Measurements from ENCODE around the gene TMEM267. TPM values are rescaled to one million over a fixed set of nuclear protein-coding genes. Genes with fewer than 3 reads are reported as not detected.

Gene TMEM267
- total RNA-seq, 1 donor = 17.4 TPM

- DNase-seq (ENCODE audit: insufficient read length, low spot score, missing footprints) = no peak
- no peak for TF ChIP-seq CTCF (IDR thresholded peaks at IDR 0.05; ENCODE audit: extremely low read depth, low read depth, low read length)
Measured at GRCh38 chr5:43498581-43498980, 14.9 kb upstream of the TMEM267 start.

GRCh38 chr5:43497311-43498104 is 13.8 kb upstream of the TMEM267 start:
- Histone ChIP-seq H3K27me3 (ENCODE audit: insufficient read depth, low read length) (no peaks in the 10 kb centered on the region), H3K9me3 (ENCODE audit: low read depth, low read length) (no peaks in the 10 kb centered on the region), H3K4me2 (ENCODE audit: insufficient read depth, low read length) (no peak overlapping the region), H3K36me3 (ENCODE audit: insufficient read depth, low read length) (peaks cover 1% of the 10 kb centered on the region), H3K4me1 (ENCODE audit: insufficient read depth, low read length) (no peaks in the 10 kb centered on the region), H3K79me2 (ENCODE audit: insufficient read depth, low read length) (no peaks in the 10 kb centered on the region), H3K27ac (ENCODE audit: low read depth, low read length) (no peak overlapping the region), H3K4me3 (ENCODE audit: insufficient read depth, low read length) (no peak overlapping the region), H4K20me1 (ENCODE audit: insufficient read depth, low read length) (no peaks in the 10 kb centered on the region), H2AFZ (ENCODE audit: low read length) (no peak overlapping the region)
- TF ChIP-seq CTCF (IDR thresholded peaks at IDR 0.05; ENCODE audit: extremely low read depth, low read depth, low read length) = no peak
- DNase-seq (ENCODE audit: insufficient read length, low spot score, missing footprints) = no peak

More at GRCh38 chr5:43498581-43498980, 14.9 kb upstream of the TMEM267 start:
- H3K9me3 ChIP-seq (ENCODE audit: low read depth, low read length) = no peaks in the 10 kb centered on the region
- H3K4me3 ChIP-seq (ENCODE audit: insufficient read depth, low read length) = no peak overlapping the region
- H3K27ac ChIP-seq (ENCODE audit: low read depth, low read length) = no peak overlapping the region
- H3K27me3 ChIP-seq (ENCODE audit: insufficient read depth, low read length) = no peaks in the 10 kb centered on the region
- no peaks in the 10 kb centered on the region for H3K4me1 ChIP-seq (ENCODE audit: insufficient read depth, low read length)
- H2AFZ ChIP-seq (ENCODE audit: low read length) = no peak overlapping the region
- H4K20me1 ChIP-seq (ENCODE audit: insufficient read depth, low read length) = no peaks in the 10 kb centered on the region
- H3K79me2 ChIP-seq (ENCODE audit: insufficient read depth, low read length) = no peaks in the 10 kb centered on the region
- H3K4me2 ChIP-seq (ENCODE audit: insufficient read depth, low read length) = no peak overlapping the region
- peaks cover 5% of the 10 kb centered on the region for H3K36me3 ChIP-seq (ENCODE audit: insufficient read depth, low read length)

GRCh38 chr5:43491326-43491725 is 7.7 kb upstream of the TMEM267 start:
- H4K20me1 ChIP-seq (ENCODE audit: insufficient read depth, low read length) = no peaks in the 10 kb centered on the region
- H3K27me3 ChIP-seq (ENCODE audit: insufficient read depth, low read length) = no peaks in the 10 kb centered on the region
- no peaks in the 10 kb centered on the region for H3K36me3 ChIP-seq (ENCODE audit: insufficient read depth, low read length)
- no peak overlapping the region for H3K4me2 ChIP-seq (ENCODE audit: insufficient read depth, low read length)
- H3K9me3 ChIP-seq (ENCODE audit: low read depth, low read length) = no peaks in the 10 kb centered on the region
- no peak for DNase-seq (ENCODE audit: insufficient read length, low spot score, missing footprints)
- no peaks in the 10 kb centered on the region for H3K4me1 ChIP-seq (ENCODE audit: insufficient read depth, low read length)
- H3K79me2 ChIP-seq (ENCODE audit: insufficient read depth, low read length) = no peaks in the 10 kb centered on the region
- no peak overlapping the region for H2AFZ ChIP-seq (ENCODE audit: low read length)
- H3K27ac ChIP-seq (ENCODE audit: low read depth, low read length) = no peak overlapping the region
- no peak for TF ChIP-seq CTCF (IDR thresholded peaks at IDR 0.05; ENCODE audit: extremely low read depth, low read depth, low read length)
- no peak overlapping the region for H3K4me3 ChIP-seq (ENCODE audit: insufficient read depth, low read length)

GRCh38 chr5:43486353-43486752 is 2.7 kb upstream of the TMEM267 start:
- Histone ChIP-seq H3K4me2 (ENCODE audit: insufficient read depth, low read length) (no peak overlapping the region), H4K20me1 (ENCODE audit: insufficient read depth, low read length) (no peaks in the 10 kb centered on the region), H3K4me3 (ENCODE audit: insufficient read depth, low read length) (no peak overlapping the region), H3K4me1 (ENCODE audit: insufficient read depth, low read length) (peaks cover 12% of the 10 kb centered on the region), H3K79me2 (ENCODE audit: insufficient read depth, low read length) (peaks cover 24% of the 10 kb centered on the region), H2AFZ (ENCODE audit: low read length) (no peak overlapping the region), H3K27ac (ENCODE audit: low read depth, low read length) (no peak overlapping the region), H3K9me3 (ENCODE audit: low read depth, low read length) (no peaks in the 10 kb centered on the region), H3K27me3 (ENCODE audit: insufficient read depth, low read length) (no peaks in the 10 kb centered on the region), H3K36me3 (ENCODE audit: insufficient read depth, low read length) (no peaks in the 10 kb centered on the region)
- DNase-seq (ENCODE audit: insufficient read length, low spot score, missing footprints) = no peak
- no peak for TF ChIP-seq CTCF (IDR thresholded peaks at IDR 0.05; ENCODE audit: extremely low read depth, low read depth, low read length)
